HL-60 (cell line): ENCODE results near the gene LTN1.

Source experiments
- DNase-seq, 2 experiments: peaks; one replicate each; pipeline ENCODE4 v3.0.0-alpha.2; 2010 to 2020; ENCODE audit warnings: low read depth in 1 of 2, low spot score in 1 of 2
- H3K27ac ChIP-seq: fragments of 250-450 bp; sonication (Bioruptor Pico); replicated peaks from 2 replicates; pipeline ENCODE4 v1.5.1; 2020; ENCODE audit warnings: mild to moderate bottlenecking, moderate library complexity
- H3K27me3 ChIP-seq: fragments of 250-450 bp; sonication (Bioruptor Pico); 2 replicates; pipeline ENCODE4 v1.5.1; 2021; ENCODE audit warnings: mild to moderate bottlenecking, moderate library complexity; ENCODE audit not compliant: insufficient read depth, poor library complexity, severe bottlenecking
- H3K4me3 ChIP-seq: replicated peaks from 2 replicates; pipeline ENCODE4 v1.5.1; 2011; ENCODE audit warnings: mild to moderate bottlenecking, control low read depth, low read length; ENCODE audit not compliant: insufficient read depth
- GABPA ChIP-seq: IDR thresholded peaks from 2 replicates; pipeline ENCODE4 v1.6.1; 2012; ENCODE audit warnings: low read depth
- POLR2AphosphoS5 ChIP-seq: IDR thresholded peaks from 2 replicates; pipeline ENCODE4 v1.6.1; 2012; ENCODE audit warnings: low read depth
- SPI1 ChIP-seq: IDR thresholded peaks from 2 replicates; pipeline ENCODE4 v1.6.1; 2012; ENCODE audit warnings: low read depth, mild to moderate bottlenecking, borderline replicate concordance
- TF ChIP-seq, protein P1 (sequence below): IDR thresholded peaks from one replicate; pipeline ENCODE4 v1.5.1; 2011; ENCODE audit warnings: low read length, control low read depth, inconsistent platforms; ENCODE audit not compliant: insufficient read depth
- TF ChIP-seq, protein P2 (sequence below): IDR thresholded peaks from 2 replicates; pipeline ENCODE4 v1.6.1; 2012; ENCODE audit warnings: low read depth; ENCODE audit not compliant: insufficient replicate concordance

Gene LTN1

DNA sequence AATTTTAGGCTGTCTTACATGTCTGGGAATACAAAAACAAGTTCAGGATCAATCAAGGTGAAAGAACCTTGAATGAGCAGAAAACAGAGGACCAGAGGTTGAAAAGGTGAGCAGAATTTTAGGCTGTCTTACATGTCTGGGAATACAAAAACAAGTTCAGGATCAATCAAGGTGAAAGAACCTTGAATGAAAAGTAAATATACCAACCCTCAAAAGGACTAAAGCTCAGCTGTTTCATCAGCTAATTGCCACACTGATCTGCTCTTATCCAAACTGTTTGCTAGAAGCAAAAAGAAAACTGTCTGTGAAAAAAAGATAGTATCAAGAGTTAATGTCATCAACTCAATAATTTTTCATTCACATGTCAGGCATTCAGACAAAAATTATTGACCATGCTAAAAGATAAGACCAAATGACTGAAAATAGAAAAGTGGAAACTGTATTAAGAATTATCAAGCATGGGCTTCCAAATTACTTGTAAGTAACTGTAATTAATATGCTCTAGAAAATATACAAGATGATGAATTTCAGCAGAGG is 69.2 kb downstream of the LTN1 start:
- no peak overlapping the region for H3K27ac ChIP-seq
- TF ChIP-seq SPI1: no peak
- TF ChIP-seq, protein P1, sequence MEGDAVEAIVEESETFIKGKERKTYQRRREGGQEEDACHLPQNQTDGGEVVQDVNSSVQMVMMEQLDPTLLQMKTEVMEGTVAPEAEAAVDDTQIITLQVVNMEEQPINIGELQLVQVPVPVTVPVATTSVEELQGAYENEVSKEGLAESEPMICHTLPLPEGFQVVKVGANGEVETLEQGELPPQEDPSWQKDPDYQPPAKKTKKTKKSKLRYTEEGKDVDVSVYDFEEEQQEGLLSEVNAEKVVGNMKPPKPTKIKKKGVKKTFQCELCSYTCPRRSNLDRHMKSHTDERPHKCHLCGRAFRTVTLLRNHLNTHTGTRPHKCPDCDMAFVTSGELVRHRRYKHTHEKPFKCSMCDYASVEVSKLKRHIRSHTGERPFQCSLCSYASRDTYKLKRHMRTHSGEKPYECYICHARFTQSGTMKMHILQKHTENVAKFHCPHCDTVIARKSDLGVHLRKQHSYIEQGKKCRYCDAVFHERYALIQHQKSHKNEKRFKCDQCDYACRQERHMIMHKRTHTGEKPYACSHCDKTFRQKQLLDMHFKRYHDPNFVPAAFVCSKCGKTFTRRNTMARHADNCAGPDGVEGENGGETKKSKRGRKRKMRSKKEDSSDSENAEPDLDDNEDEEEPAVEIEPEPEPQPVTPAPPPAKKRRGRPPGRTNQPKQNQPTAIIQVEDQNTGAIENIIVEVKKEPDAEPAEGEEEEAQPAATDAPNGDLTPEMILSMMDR: no peak
- no peak for TF ChIP-seq POLR2AphosphoS5
- TF ChIP-seq, protein P2, sequence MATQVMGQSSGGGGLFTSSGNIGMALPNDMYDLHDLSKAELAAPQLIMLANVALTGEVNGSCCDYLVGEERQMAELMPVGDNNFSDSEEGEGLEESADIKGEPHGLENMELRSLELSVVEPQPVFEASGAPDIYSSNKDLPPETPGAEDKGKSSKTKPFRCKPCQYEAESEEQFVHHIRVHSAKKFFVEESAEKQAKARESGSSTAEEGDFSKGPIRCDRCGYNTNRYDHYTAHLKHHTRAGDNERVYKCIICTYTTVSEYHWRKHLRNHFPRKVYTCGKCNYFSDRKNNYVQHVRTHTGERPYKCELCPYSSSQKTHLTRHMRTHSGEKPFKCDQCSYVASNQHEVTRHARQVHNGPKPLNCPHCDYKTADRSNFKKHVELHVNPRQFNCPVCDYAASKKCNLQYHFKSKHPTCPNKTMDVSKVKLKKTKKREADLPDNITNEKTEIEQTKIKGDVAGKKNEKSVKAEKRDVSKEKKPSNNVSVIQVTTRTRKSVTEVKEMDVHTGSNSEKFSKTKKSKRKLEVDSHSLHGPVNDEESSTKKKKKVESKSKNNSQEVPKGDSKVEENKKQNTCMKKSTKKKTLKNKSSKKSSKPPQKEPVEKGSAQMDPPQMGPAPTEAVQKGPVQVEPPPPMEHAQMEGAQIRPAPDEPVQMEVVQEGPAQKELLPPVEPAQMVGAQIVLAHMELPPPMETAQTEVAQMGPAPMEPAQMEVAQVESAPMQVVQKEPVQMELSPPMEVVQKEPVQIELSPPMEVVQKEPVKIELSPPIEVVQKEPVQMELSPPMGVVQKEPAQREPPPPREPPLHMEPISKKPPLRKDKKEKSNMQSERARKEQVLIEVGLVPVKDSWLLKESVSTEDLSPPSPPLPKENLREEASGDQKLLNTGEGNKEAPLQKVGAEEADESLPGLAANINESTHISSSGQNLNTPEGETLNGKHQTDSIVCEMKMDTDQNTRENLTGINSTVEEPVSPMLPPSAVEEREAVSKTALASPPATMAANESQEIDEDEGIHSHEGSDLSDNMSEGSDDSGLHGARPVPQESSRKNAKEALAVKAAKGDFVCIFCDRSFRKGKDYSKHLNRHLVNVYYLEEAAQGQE: no peak
- no peak for TF ChIP-seq GABPA

DNA sequence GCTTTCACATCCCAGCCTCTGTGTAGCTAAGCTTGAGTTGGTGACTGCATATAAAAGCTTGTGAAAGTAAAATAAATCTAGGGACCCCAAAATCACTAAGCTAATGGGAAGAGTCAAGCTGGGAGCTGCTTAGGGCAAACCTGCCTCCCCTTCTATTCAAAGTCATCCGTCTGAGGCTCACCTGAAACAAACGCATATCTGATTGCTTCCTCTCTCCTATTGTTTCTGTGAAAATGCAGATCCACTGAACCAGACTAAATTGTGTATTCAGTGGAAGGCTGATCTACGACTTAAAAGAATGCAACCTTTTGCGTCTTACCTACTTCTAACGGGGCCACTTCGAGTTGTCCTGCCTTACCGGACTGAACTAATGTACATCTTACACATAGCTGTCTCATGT is 70.3 kb downstream of the LTN1 start:
- TF ChIP-seq POLR2AphosphoS5 (no peak), GABPA (no peak)
- TF ChIP-seq, protein P2: no peak
- TF ChIP-seq, protein P1: no peak
- Histone ChIP-seq H3K4me3 (no peak overlapping the region), H3K27me3 (no peaks in the 10 kb centered on the region), H3K27ac (no peak overlapping the region)
- DNase-seq: no peak

More for the DNA sequence above, 69.2 kb downstream of the LTN1 start:
- no peak for DNase-seq
- Histone ChIP-seq H3K4me3 (no peak overlapping the region), H3K27me3 (no peaks in the 10 kb centered on the region)

- Histone ChIP-seq H3K27me3 (no peaks in the 10 kb centered on the region), H3K27ac (no peak overlapping the region), H3K4me3 (no peak overlapping the region)
- TF ChIP-seq, protein P1: no peak
- TF ChIP-seq, protein P2: no peak
- TF ChIP-seq GABPA: no peak
- TF ChIP-seq POLR2AphosphoS5: no peak
- no peak for TF ChIP-seq SPI1
- no peak for DNase-seq
Measured at GRCh38 chr21:28916150-28916893, 76.4 kb downstream of the LTN1 start.
